Activated CD8-positive, alpha-beta T cell treated with anti-CD3 and anti-CD28 coated beads for 36 hours (primary cell): Measurements from ENCODE around the gene GPATCH8. TPM values are rescaled to one million over a fixed set of nuclear protein-coding genes. Genes with fewer than 3 reads are reported as not detected.

Experiments
- ATAC-seq: fragments of 200-7000 bp; cut with Tn5 transposase; one replicate; pipeline ENCODE4 v1.10.0; 2021; ENCODE audit warnings: mild to moderate bottlenecking, moderate library complexity
- CTCF ChIA-PET: fragments of 350-600 bp; sonication (Branson Sonifier 250); formaldehyde crosslinking; loops from one replicate; lab custom pipeline; 2021; ENCODE audit warnings: antibody characterized with exemption; lab: Charles Lee
- POLR2A ChIA-PET: fragments of 350-600 bp; sonication (Branson Sonifier 250); formaldehyde crosslinking; loops from one replicate; lab custom pipeline; 2021; ENCODE audit warnings: antibody characterized with exemption; lab: Charles Lee
- DNase-seq: peaks from one replicate; pipeline ENCODE4 v3.0.0-alpha.2; 2020
- H3K27ac Mint-ChIP-seq: one replicate; pipeline ENCODE4 v1.8.0; 2021; ENCODE audit warnings: mild to moderate bottlenecking, mixed read lengths
- H3K27me3 Mint-ChIP-seq: one replicate; pipeline ENCODE4 v1.8.0; 2021; ENCODE audit warnings: mixed read lengths
- H3K36me3 Mint-ChIP-seq: one replicate; pipeline ENCODE4 v1.8.0; 2021; ENCODE audit warnings: low read depth, mixed read lengths
- H3K4me1 Mint-ChIP-seq: one replicate; pipeline ENCODE4 v1.8.0; 2021; ENCODE audit warnings: low read depth, mixed read lengths
- H3K4me3 Mint-ChIP-seq: one replicate; pipeline ENCODE4 v1.8.0; 2021; ENCODE audit warnings: mild to moderate bottlenecking, moderate library complexity, mixed read lengths
- H3K9me3 Mint-ChIP-seq: one replicate; pipeline ENCODE4 v1.8.0; 2021; ENCODE audit warnings: mixed read lengths
- CTCF ChIP-seq: fragments of 200-600 bp; IDR thresholded peaks from one replicate; pipeline ENCODE4 v1.8.0; 2022; ENCODE audit warnings: antibody characterized with exemption, mild to moderate bottlenecking
- intact Hi-C: fragments of 100-400 bp; cut with micrococcal nuclease; formaldehyde crosslinking; loops from one replicate; pipeline ENCODE4 v1.10.0; 2022
- total RNA-seq, 2 experiments: library from RNA; stranded (reverse); gene quantifications; one replicate each; pipeline ENCODE4 v1.2.3, GENCODE V29; 2021

GPATCH8 gene
- total RNA-seq, 2 experiments from 2014 or later: 34.0 to 36.8 TPM

GRCh38 chr17:44424828-44425461, 78.3 kb downstream of the GPATCH8 start:
- Mint-ChIP-seq H3K36me3 (peaks cover 16% of the 10 kb centered on the region), H3K9me3 (no peaks in the 10 kb centered on the region), H3K27me3 (no peaks in the 10 kb centered on the region), H3K27ac (peak overlapping the region; percentile 5), H3K4me1 (peaks cover 13% of the 10 kb centered on the region), H3K4me3 (no peak overlapping the region)
- ChIA-PET POLR2A (interaction anchor here (0.5 to 0.8 kb wide), 2 partner anchors 23 to 82 kb away, joined by 3 read pairs; no protein-coding TSS in a partner anchor), CTCF (interaction anchor here (1.4 kb wide), 1 partner anchor 109 kb away, joined by 5 read pairs; no protein-coding TSS in a partner anchor)
- no peak for ATAC-seq
- DNase-seq: no peak
- intact Hi-C loops: no loop called here
- TF ChIP-seq CTCF: no peak

GRCh38 chr17:44417553-44417952, 85.7 kb downstream of the GPATCH8 start:
- H3K9me3 Mint-ChIP-seq: no peaks in the 10 kb centered on the region
- ChIA-PET CTCF (interaction anchor here (1.5 kb wide), 2 partner anchors 54 to 106 kb away, joined by 3 to 5 read pairs; partner anchors contain the start of gene FAM171A2), POLR2A (no interaction called here)
- TF ChIP-seq CTCF: no peak
- no peak overlapping the region for H3K4me3 Mint-ChIP-seq
- peak overlapping the region; percentile 74 for H3K27ac Mint-ChIP-seq
- H3K27me3 Mint-ChIP-seq: no peaks in the 10 kb centered on the region
- H3K36me3 Mint-ChIP-seq: peaks cover 15% of the 10 kb centered on the region
- DNase-seq: peak; percentile 7
- peak; percentile 47 for ATAC-seq
- intact Hi-C loops: no loop called here
- peaks cover 9% of the 10 kb centered on the region for H3K4me1 Mint-ChIP-seq

- no peak for TF ChIP-seq CTCF
- no peak overlapping the region for H3K27ac Mint-ChIP-seq
- H3K27me3 Mint-ChIP-seq: no peaks in the 10 kb centered on the region
- no peak overlapping the region for H3K4me3 Mint-ChIP-seq
- ChIA-PET CTCF (interaction anchor here (0.6 to 1.5 kb wide), 4 partner anchors 10 to 107 kb away, joined by 3 to 5 read pairs (median 4); partner anchors contain the start of gene FAM171A2), POLR2A (no interaction called here)
- ATAC-seq (no peak), DNase-seq (no peak)
- peaks cover 15% of the 10 kb centered on the region for H3K36me3 Mint-ChIP-seq
- H3K9me3 Mint-ChIP-seq: no peaks in the 10 kb centered on the region
- H3K4me1 Mint-ChIP-seq: peaks cover 9% of the 10 kb centered on the region
- intact Hi-C loops: no loop called here
Observed at GRCh38 chr17:44416558-44417289, 86.5 kb downstream of the GPATCH8 start.

- ChIA-PET CTCF (no interaction called here), POLR2A (interaction anchor here (1.1 kb wide), 1 partner anchor 19 kb away, joined by 3 read pairs; no protein-coding TSS in a partner anchor)
- no peak overlapping the region for H3K4me3 Mint-ChIP-seq
- H3K27ac Mint-ChIP-seq: no peak overlapping the region
- ATAC-seq (no peak), DNase-seq (no peak)
- H3K4me1 Mint-ChIP-seq: peaks cover 9% of the 10 kb centered on the region
- H3K9me3 Mint-ChIP-seq: no peaks in the 10 kb centered on the region
- intact Hi-C loops: no loop called here
- H3K36me3 Mint-ChIP-seq: peaks cover 12% of the 10 kb centered on the region
- H3K27me3 Mint-ChIP-seq: no peaks in the 10 kb centered on the region
- TF ChIP-seq CTCF: no peak
Observed at GRCh38 chr17:44414394-44415155, 88.6 kb downstream of the GPATCH8 start.
